ENCODE measurements around the gene METTL23. TPM values are rescaled to one million over a fixed set of nuclear protein-coding genes. Genes with fewer than 3 reads are reported as not detected.

The METTL23 gene
- total RNA-seq, 1 experiment from 2014 or later, result 57.8 TPM

GRCh38 chr17:76677406-76677805 is 49.2 kb upstream of the METTL23 start:
- Histone ChIP-seq H3K9me2 (ENCODE audit: insufficient read depth) (no peaks in the 10 kb centered on the region), H3K27ac (ENCODE audit: low read depth, low read length) (no peak overlapping the region), H3K27me3 (ENCODE audit: insufficient read depth, low read length) (no peaks in the 10 kb centered on the region), H3K36me3 (ENCODE audit: control insufficient read depth in 1 of 2, insufficient read depth in 2 of 2, low read length in 2 of 2) (no peaks in the 10 kb centered on the region; a peak in 1 of 4 replicates), H3K79me2 (ENCODE audit: insufficient read depth, low read length) (no peaks in the 10 kb centered on the region), H3K9ac (ENCODE audit: low read length) (no peak overlapping the region), H3K4me1 (ENCODE audit: control insufficient read depth in 1 of 2, insufficient read depth in 2 of 2, low read length in 2 of 2) (peaks cover 3 to 5% of the 10 kb centered on the region in 2 experiments; a peak in 3 of 4 replicates), H3K4me3 (replicated peaks in 1 of 2; ENCODE audit: low read depth in 1 of 2, low read length in 2 of 2) (no peak overlapping the region), H3K9me3 (ENCODE audit: control insufficient read depth in 1 of 2, insufficient read depth in 1 of 2, low read depth in 1 of 2, low read length in 2 of 2) (no peaks in the 10 kb centered on the region), H4K20me1 (ENCODE audit: insufficient read depth) (no peaks in the 10 kb centered on the region), H3K4me2 (ENCODE audit: low read length) (no peak overlapping the region), H2AFZ (ENCODE audit: low read depth, low read length, poor library complexity, severe bottlenecking) (no peak overlapping the region)
- ChIA-PET RAD21 (ENCODE audit: low non-redundant PET in 1 of 2, low total read pairs in 2 of 2, uncharacterized antibody in 2 of 2, unreplicated experiment in 2 of 2) (no interaction called here), CTCF (interaction anchor here (1.1 kb wide), 1 partner anchor 154 kb away, joined by 3 read pairs; no protein-coding TSS in a partner anchor), POLR2A (interaction anchor here (1.3 kb wide), 1 partner anchor 120 kb away, joined by 3 read pairs; no protein-coding TSS in a partner anchor)
- intact Hi-C loops (cut with micrococcal nuclease), result no loop called here
- DNase-seq (ENCODE audit: low read depth, low spot score) (no peak), ATAC-seq (no peak)
- TF ChIP-seq TCF7L2 (IDR thresholded peaks at IDR 0.05; ENCODE audit: borderline replicate concordance, extremely low read depth, insufficient read depth, insufficient read length) (no peak), REST (IDR thresholded peaks at IDR 0.05; ENCODE audit: low read depth) (no peak), YY1 (IDR thresholded peaks at IDR 0.05; ENCODE audit: extremely low read depth, insufficient replicate concordance, low read depth, low read length) (no peak), RAD21 (IDR thresholded peaks at IDR 0.05; ENCODE audit: low read depth) (no peak), ZFX (IDR thresholded peaks at IDR 0.05) (no peak), SIN3A (IDR thresholded peaks at IDR 0.05; ENCODE audit: low read depth) (no peak), SP1 (IDR thresholded peaks at IDR 0.05; ENCODE audit: low read depth) (no peak), ZNF274 (IDR thresholded peaks at IDR 0.05; ENCODE audit: low read depth, low read length) (no peak), EZH2phosphoT487 (IDR thresholded peaks at IDR 0.05; ENCODE audit: borderline replicate concordance) (no peak), CEBPB (IDR thresholded peaks at IDR 0.05; ENCODE audit: low read depth) (no peak), ELF1 (IDR thresholded peaks at IDR 0.05; ENCODE audit: borderline replicate concordance, low read depth) (no peak)
- BruUV-seq (replicated peaks), result no TSS peak

All from HCT116 (cell line).